H1 (cell line): ENCODE measurements around the gene TRAF4.

Experiments used
- EGR1 ChIP-seq: IDR thresholded peaks from 2 replicates; pipeline ENCODE4 v1.6.1; 2011; ENCODE audit warnings: low read depth, low read length, borderline replicate concordance
- PHF8 ChIP-seq: fragments of 200-600 bp; sonication (generic); conservative IDR thresholded peaks from 2 replicates; pipeline ENCODE4 v1.7.1; 2012; ENCODE audit warnings: low read depth, mild to moderate bottlenecking, inconsistent platforms, low read length, moderate library complexity
- POLR2AphosphoS5 ChIP-seq: IDR thresholded peaks from 2 replicates; pipeline ENCODE4 v1.6.1; 2011; ENCODE audit warnings: low read depth, low read length
- RAD21 ChIP-seq, 2 experiments: IDR thresholded peaks in 1 of 2; conservative IDR thresholded peaks in 1 of 2; 2 replicates each; pipeline ENCODE4 v1.6.1; 2011; ENCODE audit warnings: low read depth in 2 of 2, low read length in 2 of 2, improper control_type of control experiment in 1 of 2, inconsistent platforms in 1 of 2, mild to moderate bottlenecking in 1 of 2, moderate library complexity in 1 of 2
- RFX5 ChIP-seq: IDR thresholded peaks from 2 replicates; pipeline ENCODE4 v1.6.1; 2011; ENCODE audit warnings: low read depth, low read length, improper control_type of control experiment, borderline replicate concordance
- ZNF274 ChIP-seq: IDR thresholded peaks from 2 replicates; pipeline ENCODE4 v1.7.0; 2012; ENCODE audit warnings: low read length, borderline replicate concordance; ENCODE audit errors: extremely low read depth
- TF ChIP-seq, protein P1 (sequence below), 3 experiments: IDR thresholded peaks; 1 replicate in 2 of 3; 2 replicates in 1 of 3; pipeline versions ENCODE4 v1.5.1 to v1.6.1; 2011; ENCODE audit warnings: low read length in 3 of 3, mild to moderate bottlenecking in 3 of 3, inconsistent platforms in 2 of 3, low read depth in 1 of 3, moderate library complexity in 1 of 3; ENCODE audit not compliant: insufficient read depth in 1 of 3; ENCODE audit errors: control extremely low read depth in 1 of 3

DNA sequence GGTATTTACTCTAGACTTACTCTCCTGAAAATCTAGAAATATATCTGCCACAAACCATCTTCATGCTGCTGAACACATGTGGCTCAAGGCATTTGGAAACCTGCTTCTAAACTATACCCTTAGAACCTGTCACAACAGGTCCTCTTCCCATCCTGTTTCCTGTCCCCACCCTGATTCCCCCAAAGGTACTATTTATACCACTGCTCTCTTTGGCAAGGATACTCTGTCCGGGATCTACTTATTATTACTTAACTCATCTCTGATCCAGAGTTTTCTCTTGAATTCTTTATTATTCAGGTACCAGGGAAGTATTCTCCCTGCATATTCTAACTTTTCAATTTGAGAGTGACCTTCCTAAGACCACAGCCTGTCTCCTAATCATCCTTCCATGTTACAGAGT is 33.4 kb downstream of the TRAF4 start:
- TF ChIP-seq RAD21 (IDR thresholded peaks at IDR 0.05 in 1 of 2, conservative IDR thresholded peaks at IDR 0.05 in 1 of 2; ENCODE audit: low read depth in 2 of 2, low read length in 2 of 2) (no peak), POLR2AphosphoS5 (no peak), PHF8 (no peak), ZNF274 (no peak), EGR1 (no peak), RFX5 (no peak)
- TF ChIP-seq, protein P1, sequence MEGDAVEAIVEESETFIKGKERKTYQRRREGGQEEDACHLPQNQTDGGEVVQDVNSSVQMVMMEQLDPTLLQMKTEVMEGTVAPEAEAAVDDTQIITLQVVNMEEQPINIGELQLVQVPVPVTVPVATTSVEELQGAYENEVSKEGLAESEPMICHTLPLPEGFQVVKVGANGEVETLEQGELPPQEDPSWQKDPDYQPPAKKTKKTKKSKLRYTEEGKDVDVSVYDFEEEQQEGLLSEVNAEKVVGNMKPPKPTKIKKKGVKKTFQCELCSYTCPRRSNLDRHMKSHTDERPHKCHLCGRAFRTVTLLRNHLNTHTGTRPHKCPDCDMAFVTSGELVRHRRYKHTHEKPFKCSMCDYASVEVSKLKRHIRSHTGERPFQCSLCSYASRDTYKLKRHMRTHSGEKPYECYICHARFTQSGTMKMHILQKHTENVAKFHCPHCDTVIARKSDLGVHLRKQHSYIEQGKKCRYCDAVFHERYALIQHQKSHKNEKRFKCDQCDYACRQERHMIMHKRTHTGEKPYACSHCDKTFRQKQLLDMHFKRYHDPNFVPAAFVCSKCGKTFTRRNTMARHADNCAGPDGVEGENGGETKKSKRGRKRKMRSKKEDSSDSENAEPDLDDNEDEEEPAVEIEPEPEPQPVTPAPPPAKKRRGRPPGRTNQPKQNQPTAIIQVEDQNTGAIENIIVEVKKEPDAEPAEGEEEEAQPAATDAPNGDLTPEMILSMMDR (IDR thresholded peaks at IDR 0.05; ENCODE audit: control extremely low read depth in 1 of 3, insufficient read depth in 1 of 3, low read depth in 1 of 3, low read length in 3 of 3), result no peak
